ENCODE results near the gene CUBN.

DNA sequence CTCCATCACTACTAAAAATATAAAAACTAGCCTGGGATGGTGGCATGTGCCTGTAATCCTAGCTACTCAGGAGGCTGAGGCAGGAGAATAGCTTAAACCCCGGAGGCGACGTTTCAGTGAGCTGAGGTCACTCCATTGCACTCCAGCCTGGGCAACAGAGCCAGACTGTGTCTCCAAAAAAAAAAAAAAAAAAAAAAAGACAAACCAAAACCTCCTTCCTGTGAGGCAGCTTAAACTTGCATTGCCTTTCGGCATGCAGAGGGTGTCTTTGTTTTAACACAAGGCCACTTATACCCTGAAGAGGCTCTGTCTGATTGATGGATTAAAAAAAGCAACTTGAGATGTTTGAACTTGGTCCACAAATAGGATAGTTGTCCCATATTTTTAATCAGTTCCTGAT is 184.0 kb downstream of the CUBN start:
- TF ChIP-seq, protein P1, sequence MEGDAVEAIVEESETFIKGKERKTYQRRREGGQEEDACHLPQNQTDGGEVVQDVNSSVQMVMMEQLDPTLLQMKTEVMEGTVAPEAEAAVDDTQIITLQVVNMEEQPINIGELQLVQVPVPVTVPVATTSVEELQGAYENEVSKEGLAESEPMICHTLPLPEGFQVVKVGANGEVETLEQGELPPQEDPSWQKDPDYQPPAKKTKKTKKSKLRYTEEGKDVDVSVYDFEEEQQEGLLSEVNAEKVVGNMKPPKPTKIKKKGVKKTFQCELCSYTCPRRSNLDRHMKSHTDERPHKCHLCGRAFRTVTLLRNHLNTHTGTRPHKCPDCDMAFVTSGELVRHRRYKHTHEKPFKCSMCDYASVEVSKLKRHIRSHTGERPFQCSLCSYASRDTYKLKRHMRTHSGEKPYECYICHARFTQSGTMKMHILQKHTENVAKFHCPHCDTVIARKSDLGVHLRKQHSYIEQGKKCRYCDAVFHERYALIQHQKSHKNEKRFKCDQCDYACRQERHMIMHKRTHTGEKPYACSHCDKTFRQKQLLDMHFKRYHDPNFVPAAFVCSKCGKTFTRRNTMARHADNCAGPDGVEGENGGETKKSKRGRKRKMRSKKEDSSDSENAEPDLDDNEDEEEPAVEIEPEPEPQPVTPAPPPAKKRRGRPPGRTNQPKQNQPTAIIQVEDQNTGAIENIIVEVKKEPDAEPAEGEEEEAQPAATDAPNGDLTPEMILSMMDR (IDR thresholded peaks at IDR 0.05; ENCODE audit: insufficient read depth, low read depth, low read length) = no peak
- no peak for TF ChIP-seq EZH2 (IDR thresholded peaks at IDR 0.05; ENCODE audit: insufficient read depth, low read length)

All from astrocyte (in vitro differentiated cells and primary cell).